H9 (cell line): ENCODE results near the gene UBE4A. TPM values are rescaled to one million over a fixed set of nuclear protein-coding genes. Genes with fewer than 3 reads are reported as not detected.

Source experiments
- DNase-seq: peaks from one replicate; pipeline ENCODE4 v3.0.0-alpha.2; 2017
- H2AFZ ChIP-seq: one replicate; pipeline ENCODE4 v1.6.1; 2013; ENCODE audit warnings: mild to moderate bottlenecking, low read length, control low read depth, moderate library complexity
- H2AK5ac ChIP-seq: 2 replicates; pipeline ENCODE4 v1.6.1; 2013; ENCODE audit warnings: low read length, control low read depth, mixed read lengths; ENCODE audit not compliant: insufficient read length
- H2BK120ac ChIP-seq: one replicate; pipeline ENCODE4 v1.6.1; 2013; ENCODE audit warnings: low read depth, mild to moderate bottlenecking, low read length, control low read depth, inconsistent platforms; ENCODE audit not compliant: poor library complexity, severe bottlenecking
- H2BK12ac ChIP-seq: 2 replicates; pipeline ENCODE4 v1.6.1; 2013; ENCODE audit warnings: low read length, control low read depth, mixed read lengths, low read depth; ENCODE audit not compliant: insufficient read length
- H2BK15ac ChIP-seq: 2 replicates; pipeline ENCODE4 v1.6.1; 2013; ENCODE audit warnings: low read depth, low read length, control low read depth
- H2BK20ac ChIP-seq: one replicate; pipeline ENCODE4 v1.6.1; 2013; ENCODE audit warnings: low read depth, mild to moderate bottlenecking, low read length, control low read depth, inconsistent platforms; ENCODE audit not compliant: poor library complexity, severe bottlenecking
- H2BK5ac ChIP-seq: 2 replicates; pipeline ENCODE4 v1.6.1; 2013; ENCODE audit warnings: low read length, control low read depth, mixed read lengths; ENCODE audit not compliant: insufficient read length
- H3K14ac ChIP-seq: 2 replicates; pipeline ENCODE4 v1.6.1; 2013; ENCODE audit warnings: low read length, control low read depth; ENCODE audit not compliant: insufficient read depth
- H3K18ac ChIP-seq: 2 replicates; pipeline ENCODE4 v1.6.1; 2013; ENCODE audit warnings: low read depth, mild to moderate bottlenecking, mixed read lengths, low read length, control low read depth; ENCODE audit not compliant: insufficient read length
- H3K23ac ChIP-seq: 2 replicates; pipeline ENCODE4 v1.6.1; 2013; ENCODE audit warnings: low read length, control low read depth, mixed read lengths, low read depth; ENCODE audit not compliant: insufficient read length
- H3K23me2 ChIP-seq: 2 replicates; pipeline ENCODE4 v1.6.1; 2013; ENCODE audit warnings: low read depth, mild to moderate bottlenecking, mixed read lengths, low read length, control low read depth; ENCODE audit not compliant: insufficient read length, poor library complexity, severe bottlenecking
- H3K27ac ChIP-seq: 2 replicates; pipeline ENCODE4 v1.5.1; 2013; ENCODE audit warnings: low read length, control low read depth, mixed read lengths, low read depth; ENCODE audit not compliant: insufficient read length
- H3K27me3 ChIP-seq: 2 replicates; pipeline ENCODE4 v1.6.1; 2013; ENCODE audit warnings: low read length, control low read depth, inconsistent platforms; ENCODE audit not compliant: insufficient read depth
- H3K4ac ChIP-seq: 2 replicates; pipeline ENCODE4 v1.6.1; 2013; ENCODE audit warnings: low read depth, mild to moderate bottlenecking, control low read depth, inconsistent platforms, low read length, moderate library complexity
- H3K4me1 ChIP-seq: 2 replicates; pipeline ENCODE4 v1.6.1; 2013; ENCODE audit warnings: low read length, control low read depth, inconsistent platforms; ENCODE audit not compliant: insufficient read depth
- H3K4me2 ChIP-seq: 2 replicates; pipeline ENCODE4 v1.6.1; 2013; ENCODE audit warnings: low read length, control low read depth, mixed read lengths; ENCODE audit not compliant: insufficient read length, insufficient read depth
- H3K56ac ChIP-seq: 2 replicates; pipeline ENCODE4 v1.6.1; 2013; ENCODE audit warnings: low read depth, mild to moderate bottlenecking, mixed read lengths, low read length, control low read depth; ENCODE audit not compliant: insufficient read length
- H3K79me1 ChIP-seq: 2 replicates; pipeline ENCODE4 v1.6.1; 2013; ENCODE audit warnings: low read depth, mild to moderate bottlenecking, moderate library complexity, low read length, control low read depth, inconsistent platforms; ENCODE audit not compliant: insufficient read depth, poor library complexity, severe bottlenecking
- H3K79me2 ChIP-seq: 2 replicates; pipeline ENCODE4 v1.6.1; 2013; ENCODE audit warnings: low read length, control low read depth, inconsistent platforms; ENCODE audit not compliant: insufficient read depth
- H3K9ac ChIP-seq: 2 replicates; pipeline ENCODE4 v1.6.1; 2013; ENCODE audit warnings: low read length, control low read depth, mixed read lengths; ENCODE audit not compliant: insufficient read length; ENCODE audit errors: extremely low read depth
- H3K9me3 ChIP-seq: one replicate; pipeline ENCODE4 v1.6.1; 2013; ENCODE audit warnings: low read depth, low read length, inconsistent platforms; ENCODE audit not compliant: control insufficient read depth
- H3T11ph ChIP-seq: one replicate; pipeline ENCODE4 v1.6.1; 2013; ENCODE audit warnings: mild to moderate bottlenecking, low read length, control low read depth, inconsistent platforms
- H4K20me1 ChIP-seq: one replicate; pipeline ENCODE4 v1.6.1; 2013; ENCODE audit not compliant: control insufficient read depth, insufficient read length, insufficient read depth
- H4K5ac ChIP-seq: 2 replicates; pipeline ENCODE4 v1.6.1; 2013; ENCODE audit warnings: low read depth, mild to moderate bottlenecking, mixed read lengths, low read length, control low read depth; ENCODE audit not compliant: insufficient read length
- H4K8ac ChIP-seq: replicated peaks from 2 replicates; pipeline ENCODE4 v1.6.1; 2013; ENCODE audit warnings: low read length, control low read depth, mixed read lengths, low read depth; ENCODE audit not compliant: insufficient read length
- H4K91ac ChIP-seq: 2 replicates; pipeline ENCODE4 v1.6.1; 2013; ENCODE audit warnings: low read depth, mild to moderate bottlenecking, moderate library complexity, mixed read lengths, low read length, control low read depth; ENCODE audit not compliant: insufficient read length
- H3K27ac Mint-ChIP-seq, 3 experiments: 2 replicates in 2 of 3; 3 replicates in 1 of 3; pipeline ENCODE4 v1.8.0; 2020 to 2021; ENCODE audit warnings: mixed read lengths in 3 of 3, mild to moderate bottlenecking in 1 of 3, moderate library complexity in 1 of 3
- H3K27me3 Mint-ChIP-seq: 2 replicates; pipeline ENCODE4 v1.8.0; 2021; ENCODE audit warnings: low read depth, mild to moderate bottlenecking, moderate library complexity, mixed read lengths
- H3K36me3 Mint-ChIP-seq, 3 experiments: 2 replicates in 2 of 3; 3 replicates in 1 of 3; pipeline ENCODE4 v1.8.0; 2020 to 2021; ENCODE audit warnings: low read depth in 3 of 3, mixed read lengths in 3 of 3; ENCODE audit not compliant: insufficient read depth in 1 of 3
- H3K4me1 Mint-ChIP-seq, 2 experiments: 2 replicates each; pipeline ENCODE4 v1.8.0; 2020; ENCODE audit warnings: mixed read lengths in 2 of 2
- H3K4me3 Mint-ChIP-seq, 2 experiments: 2 replicates in 1 of 2; 3 replicates in 1 of 2; pipeline ENCODE4 v1.8.0; 2020 to 2021; ENCODE audit warnings: mild to moderate bottlenecking in 2 of 2, mixed read lengths in 2 of 2, moderate library complexity in 1 of 2
- H3K9me3 Mint-ChIP-seq, 2 experiments: 2 replicates in 1 of 2; 3 replicates in 1 of 2; pipeline ENCODE4 v1.8.0; 2020; ENCODE audit warnings: mild to moderate bottlenecking in 2 of 2, mixed read lengths in 2 of 2, moderate library complexity in 1 of 2
- WGBS: extraction: QIAGEN DNeasy Blood & Tissue Kit; methylation state at CpG from one replicate; pipeline ENCODE4 v1.1.7; 2013; ENCODE audit warnings: missing lambda C conversion rate, low lambda C conversion rate, mixed read lengths; ENCODE audit not compliant: insufficient read length; ENCODE audit errors: extremely low coverage; 5-methylcytosine and 5-hydroxymethylcytosine counted together
- total RNA-seq: library from RNA; stranded (reverse); gene quantifications from 2 replicates; pipeline ENCODE4 v1.2.1, GENCODE V29; 2021
- TF ChIP-seq, protein P1 (sequence below): fragments of 200-600 bp; sonication (generic); conservative IDR thresholded peaks from 3 replicates; pipeline ENCODE4 v1.8.0; 2021; ENCODE audit warnings: antibody characterized with exemption, mild to moderate bottlenecking

The UBE4A gene
- total RNA-seq, 1 experiment from 2014 or later, result 33.7 TPM

DNA sequence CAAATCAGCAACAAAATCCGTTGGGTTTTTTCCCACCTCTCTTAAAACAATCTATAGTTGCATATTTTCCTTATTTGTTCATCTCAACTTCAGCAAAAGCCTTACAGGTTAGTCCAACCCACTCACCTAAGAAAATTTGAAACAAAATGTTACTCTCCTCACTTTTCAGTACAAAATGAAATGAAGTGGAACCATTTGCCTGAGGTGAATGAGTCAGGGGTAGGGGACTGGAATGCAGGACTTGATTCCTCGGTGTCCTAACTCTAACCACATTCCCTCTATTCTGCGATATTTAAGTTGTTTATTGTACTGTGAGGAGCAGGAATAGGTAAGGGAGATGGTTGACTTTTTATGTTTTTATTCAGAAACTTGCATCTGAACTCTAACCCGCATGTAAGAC is 58.4 kb downstream of the UBE4A start:
- no peak overlapping the region for H3K4ac ChIP-seq
- Mint-ChIP-seq H3K9me3 (no peaks in the 10 kb centered on the region), H3K27ac (peak overlapping the region in 1 of 3 experiments; percentile 78; a peak in 2 of 7 replicates), H3K4me1 (peaks cover 9 to 12% of the 10 kb centered on the region in 2 experiments), H3K4me3 (no peak overlapping the region), H3K36me3 (no peaks in the 10 kb centered on the region), H3K27me3 (no peaks in the 10 kb centered on the region)
- no peaks in the 10 kb centered on the region for H3K27me3 ChIP-seq
- no CpG with 5 or more reads among the region's 4 CpGs for whole genome bisulfite sequencing
- H2BK15ac ChIP-seq, result no peak overlapping the region
- H4K5ac ChIP-seq, result no peak overlapping the region
- H4K8ac ChIP-seq, result no peak overlapping the region
- H2AK5ac ChIP-seq, result no peak overlapping the region
- no peak overlapping the region for H2BK12ac ChIP-seq
- H3T11ph ChIP-seq, result no peak overlapping the region
- H2AFZ ChIP-seq, result no peak overlapping the region
- H2BK120ac ChIP-seq, result no peak overlapping the region
- no peak for DNase-seq
- no peak overlapping the region for H3K27ac ChIP-seq
- H3K79me2 ChIP-seq, result no peaks in the 10 kb centered on the region
- H4K91ac ChIP-seq, result no peak overlapping the region
- H3K79me1 ChIP-seq, result no peaks in the 10 kb centered on the region
- no peak overlapping the region for H3K56ac ChIP-seq
- no peak overlapping the region for H2BK20ac ChIP-seq
- H3K4me1 ChIP-seq, result no peaks in the 10 kb centered on the region
- H3K4me2 ChIP-seq, result no peak overlapping the region
- peak overlapping the region; percentile 21 for H3K9ac ChIP-seq
- H2BK5ac ChIP-seq, result no peak overlapping the region
- H4K20me1 ChIP-seq, result no peaks in the 10 kb centered on the region
- H3K9me3 ChIP-seq, result no peaks in the 10 kb centered on the region
- H3K23me2 ChIP-seq, result no peaks in the 10 kb centered on the region
- no peak overlapping the region for H3K14ac ChIP-seq
- TF ChIP-seq, protein P1, sequence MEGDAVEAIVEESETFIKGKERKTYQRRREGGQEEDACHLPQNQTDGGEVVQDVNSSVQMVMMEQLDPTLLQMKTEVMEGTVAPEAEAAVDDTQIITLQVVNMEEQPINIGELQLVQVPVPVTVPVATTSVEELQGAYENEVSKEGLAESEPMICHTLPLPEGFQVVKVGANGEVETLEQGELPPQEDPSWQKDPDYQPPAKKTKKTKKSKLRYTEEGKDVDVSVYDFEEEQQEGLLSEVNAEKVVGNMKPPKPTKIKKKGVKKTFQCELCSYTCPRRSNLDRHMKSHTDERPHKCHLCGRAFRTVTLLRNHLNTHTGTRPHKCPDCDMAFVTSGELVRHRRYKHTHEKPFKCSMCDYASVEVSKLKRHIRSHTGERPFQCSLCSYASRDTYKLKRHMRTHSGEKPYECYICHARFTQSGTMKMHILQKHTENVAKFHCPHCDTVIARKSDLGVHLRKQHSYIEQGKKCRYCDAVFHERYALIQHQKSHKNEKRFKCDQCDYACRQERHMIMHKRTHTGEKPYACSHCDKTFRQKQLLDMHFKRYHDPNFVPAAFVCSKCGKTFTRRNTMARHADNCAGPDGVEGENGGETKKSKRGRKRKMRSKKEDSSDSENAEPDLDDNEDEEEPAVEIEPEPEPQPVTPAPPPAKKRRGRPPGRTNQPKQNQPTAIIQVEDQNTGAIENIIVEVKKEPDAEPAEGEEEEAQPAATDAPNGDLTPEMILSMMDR, result no peak
- H3K18ac ChIP-seq, result no peak overlapping the region
- H3K23ac ChIP-seq, result no peak overlapping the region
